Right lung (tissue), 5 donors: ENCODE results near the gene BABAM2. TPM values are rescaled to one million over a fixed set of nuclear protein-coding genes. Genes with fewer than 3 reads are reported as not detected.
"Not testable (repeated sequence)": the region's sequence is repeated elsewhere in the genome, so short reads cannot be mapped to it uniquely, and the experiment has no call there.

Experiments used
- DNase-seq, 2 donors: peaks; one replicate each; pipeline ENCODE4 v3.0.0-alpha.2; 2013
- polyA plus RNA-seq, 5 donors: library from polyadenylated mRNA; unstranded; fragments of 120-200 nt; gene quantifications; one replicate each; pipeline versions ENCODE4 v1.2.1 to v1.2.3, GENCODE V29; 2013; ENCODE audit warnings: inconsistent platforms in 1 of 5, low replicate concordance in 1 of 5; ENCODE audit not compliant: insufficient read length in 5 of 5, insufficient read depth in 1 of 5

Gene BABAM2
- polyA plus RNA-seq, 5 donors: 26.9 to 29.0 (median 27.3) TPM

GRCh38 chr2:27942612-27943547, 52.4 kb downstream of the BABAM2 start:
- DNase-seq: no peak

GRCh38 chr2:27946530-27947060, 56.1 kb downstream of the BABAM2 start:
- no peak for DNase-seq

GRCh38 chr2:27952070-27952469, 61.5 kb downstream of the BABAM2 start:
- no peak for DNase-seq

- no peak for DNase-seq
These were observed 62.5 kb downstream of the BABAM2 start for GRCh38 chr2:27953077-27953476.

GRCh38 chr2:27954221-27954673, 63.7 kb downstream of the BABAM2 start:
- peak in 1 of 2 donors; percentile 38 for DNase-seq

- peak; percentile 56 to 67 for DNase-seq
These were observed 64.3 kb downstream of the BABAM2 start for GRCh38 chr2:27954771-27955383.

GRCh38 chr2:27955384-27956161, 65.0 kb downstream of the BABAM2 start:
- DNase-seq: no peak

GRCh38 chr2:27956888-27957287, 66.4 kb downstream of the BABAM2 start:
- DNase-seq: no peak

- no peak for DNase-seq
These were observed 68.3 kb downstream of the BABAM2 start for GRCh38 chr2:27958711-27959378.

GRCh38 chr2:27959496-27959895, 69.0 kb downstream of the BABAM2 start:
- DNase-seq: peak; percentile 63 to 68

GRCh38 chr2:27960237-27960912, 69.8 kb downstream of the BABAM2 start:
- DNase-seq: no peak

GRCh38 chr2:27962006-27962405, 71.5 kb downstream of the BABAM2 start:
- no peak for DNase-seq

- DNase-seq: no peak
These were observed 72.9 kb downstream of the BABAM2 start for GRCh38 chr2:27963472-27963871.

GRCh38 chr2:27964067-27964466, 73.5 kb downstream of the BABAM2 start:
- no peak for DNase-seq

- DNase-seq: no peak
These were observed 75.3 kb downstream of the BABAM2 start for GRCh38 chr2:27965841-27966240.

GRCh38 chr2:27966466-27966865, 75.9 kb downstream of the BABAM2 start:
- peak; percentile 46 to 51 for DNase-seq

- no peak for DNase-seq
These were observed 76.5 kb downstream of the BABAM2 start for GRCh38 chr2:27967076-27967475.

GRCh38 chr2:27968045-27968444, 77.5 kb downstream of the BABAM2 start:
- DNase-seq: not testable (repeated sequence)

- DNase-seq: not testable (repeated sequence)
These were observed 78.4 kb downstream of the BABAM2 start for GRCh38 chr2:27968957-27969356.

GRCh38 chr2:27972311-27972710, 81.8 kb downstream of the BABAM2 start:
- DNase-seq: no peak

GRCh38 chr2:27973592-27973991, 83.1 kb downstream of the BABAM2 start:
- no peak for DNase-seq
